CD1c-positive myeloid dendritic cell (primary cell): ENCODE data around the gene NDUFA13.

Experiments
- DNase-seq: peaks from one replicate; pipeline ENCODE4 v3.0.0-alpha.2; 2016; ENCODE audit errors: extremely low spot score

Gene NDUFA13

DNA sequence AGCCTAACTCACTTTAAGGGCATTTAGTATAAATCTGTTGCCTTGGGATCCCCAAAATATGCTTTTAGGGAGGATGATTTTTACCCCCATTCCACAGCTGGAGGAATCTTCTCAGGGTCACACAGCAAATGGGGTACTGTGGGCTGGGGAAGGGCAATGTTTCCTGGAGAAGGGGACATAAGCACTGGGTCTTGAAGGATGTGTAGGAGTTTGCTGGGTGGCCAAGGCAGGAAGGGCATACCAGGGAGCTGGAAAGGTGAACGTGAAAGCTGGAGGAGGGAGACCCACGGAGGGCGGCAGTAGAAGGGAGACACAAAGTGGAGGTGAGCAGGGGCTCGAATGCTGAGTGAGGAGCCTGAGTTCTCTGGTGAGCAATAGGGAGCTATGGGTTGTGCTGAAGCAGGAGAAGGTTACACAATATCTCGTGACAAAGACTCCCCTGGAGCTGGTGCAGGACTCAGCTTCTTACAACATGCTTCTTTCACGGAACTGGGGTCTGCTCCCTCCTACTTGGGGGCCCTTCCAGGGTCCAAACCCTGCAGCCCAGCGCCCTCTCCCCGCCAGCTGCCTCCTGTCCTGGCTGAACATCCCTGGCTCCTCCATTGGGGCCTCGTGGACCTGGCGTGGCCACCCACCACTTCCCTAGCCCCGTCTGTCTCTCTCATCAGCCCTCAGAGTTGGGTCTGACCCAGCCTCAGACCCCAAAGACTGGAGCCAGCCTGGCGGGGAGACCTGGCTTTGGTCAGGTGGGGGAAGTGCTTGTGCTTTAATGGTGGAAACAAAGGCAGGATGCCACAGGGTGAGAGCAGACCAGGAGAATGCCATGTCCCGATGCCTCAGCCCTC lies 33.1 kb downstream of the NDUFA13 start:
- no peak for DNase-seq

DNA sequence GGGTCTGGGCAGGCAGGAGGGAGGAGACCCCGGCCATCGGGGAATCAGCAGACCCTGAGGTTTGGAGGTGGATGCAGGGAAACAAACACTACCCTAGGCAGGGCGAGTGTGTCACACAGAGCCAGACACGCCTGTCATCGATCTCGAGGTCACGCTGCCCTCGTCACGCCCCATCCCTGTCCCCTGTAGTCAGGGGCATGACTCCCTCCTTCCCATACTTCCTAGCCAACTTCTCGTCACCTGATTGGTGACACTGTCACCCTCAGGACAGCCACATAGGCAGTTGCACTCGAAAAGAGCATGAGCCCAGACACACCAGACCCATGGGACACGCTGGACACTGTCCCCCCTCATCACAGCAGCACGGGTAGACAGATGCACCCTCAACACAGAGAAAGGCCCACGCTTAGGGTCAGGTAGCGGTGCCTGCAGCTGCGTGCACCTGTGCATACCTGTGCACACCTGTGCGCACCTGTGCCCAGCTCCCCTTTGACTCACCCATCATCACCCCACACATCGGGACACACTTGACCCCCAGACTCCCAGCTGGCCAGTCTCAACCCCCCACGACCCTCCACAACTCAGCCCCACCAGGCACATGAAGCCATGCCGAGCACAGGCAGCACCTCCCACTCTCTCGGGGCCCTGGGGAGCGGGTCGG lies 33.9 kb downstream of the NDUFA13 start:
- no peak for DNase-seq

DNA sequence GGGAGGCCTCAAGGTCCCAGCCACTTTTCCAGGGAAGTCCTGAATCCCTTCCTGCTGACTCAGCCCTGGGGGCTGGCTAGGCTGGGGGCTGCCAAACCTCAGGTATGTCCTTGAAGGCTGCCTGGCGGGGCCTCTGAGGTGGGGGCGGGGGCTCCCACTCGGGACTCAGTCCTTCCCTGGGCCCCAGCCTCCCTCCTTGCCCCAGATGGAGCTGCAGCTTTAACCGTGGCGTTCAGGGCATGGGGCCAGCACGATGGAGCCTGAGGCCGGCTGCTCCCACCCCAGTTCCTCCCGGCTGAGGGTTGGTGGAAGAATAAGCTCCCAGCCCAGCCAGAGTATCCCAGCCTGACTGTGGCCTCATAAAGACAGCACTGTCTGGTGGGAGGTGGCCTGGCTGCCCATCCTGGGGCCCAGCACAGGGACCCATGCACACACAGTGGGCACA lies 34.5 kb downstream of the NDUFA13 start:
- DNase-seq = no peak

DNA sequence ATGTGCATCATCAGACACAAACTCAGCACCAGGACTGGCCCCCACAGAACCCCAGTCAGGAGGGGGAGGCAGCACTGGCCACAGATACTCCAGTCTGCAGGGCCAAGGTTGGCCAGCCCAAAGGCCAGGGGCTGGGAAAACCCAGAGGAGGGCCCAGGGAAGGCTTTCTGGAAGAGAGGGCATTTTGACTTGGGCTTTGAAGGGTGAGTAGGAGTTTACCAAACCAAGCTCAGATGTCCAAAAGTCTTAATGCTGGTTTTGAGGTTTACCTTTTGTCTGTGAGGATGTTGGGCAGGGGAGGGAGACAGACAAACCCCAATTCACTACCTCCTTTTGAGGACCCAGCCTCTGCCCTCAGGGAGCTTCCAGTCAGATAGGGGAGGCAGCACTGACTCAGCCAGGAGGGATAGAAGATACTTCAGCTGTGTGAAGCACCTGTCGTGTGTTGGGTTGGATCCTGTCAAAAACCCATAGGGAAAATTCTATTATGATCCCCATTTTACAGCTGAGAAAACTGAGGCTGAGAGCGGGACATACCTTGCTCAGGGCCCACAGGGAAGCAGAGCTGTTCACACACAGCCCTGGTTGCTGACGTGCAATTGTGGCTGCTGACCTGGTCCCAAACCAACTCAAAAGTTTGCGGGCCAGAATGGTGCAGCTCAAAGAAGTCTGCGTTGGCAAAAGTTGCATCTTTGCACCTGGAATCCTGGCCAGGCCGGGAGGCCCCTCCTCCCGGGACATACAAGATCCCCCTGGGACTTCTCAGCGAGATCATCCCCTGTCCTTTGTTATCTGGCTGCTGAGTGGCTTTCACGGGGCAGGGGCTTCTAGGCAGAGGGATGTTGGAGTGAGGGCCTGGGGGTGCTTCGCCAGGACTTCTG lies 35.2 kb downstream of the NDUFA13 start:
- no peak for DNase-seq

DNA sequence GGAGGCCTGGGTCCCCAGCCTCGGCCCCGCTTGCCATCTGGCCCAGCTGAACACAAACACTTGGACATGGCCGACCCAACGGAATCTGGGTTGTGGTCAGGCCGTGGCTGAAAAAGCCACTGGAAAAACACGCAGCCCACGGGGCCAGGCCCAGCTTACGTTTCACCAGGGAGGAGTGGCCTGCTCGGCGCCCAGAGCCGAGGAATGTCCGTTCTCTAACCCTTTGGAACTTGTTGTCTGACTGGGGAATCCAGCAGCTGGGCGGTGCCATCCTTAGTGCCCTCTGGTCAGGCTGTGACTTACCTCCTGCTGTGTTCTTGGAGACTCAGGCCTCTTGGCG lies 35.8 kb downstream of the NDUFA13 start:
- DNase-seq = no peak

DNA sequence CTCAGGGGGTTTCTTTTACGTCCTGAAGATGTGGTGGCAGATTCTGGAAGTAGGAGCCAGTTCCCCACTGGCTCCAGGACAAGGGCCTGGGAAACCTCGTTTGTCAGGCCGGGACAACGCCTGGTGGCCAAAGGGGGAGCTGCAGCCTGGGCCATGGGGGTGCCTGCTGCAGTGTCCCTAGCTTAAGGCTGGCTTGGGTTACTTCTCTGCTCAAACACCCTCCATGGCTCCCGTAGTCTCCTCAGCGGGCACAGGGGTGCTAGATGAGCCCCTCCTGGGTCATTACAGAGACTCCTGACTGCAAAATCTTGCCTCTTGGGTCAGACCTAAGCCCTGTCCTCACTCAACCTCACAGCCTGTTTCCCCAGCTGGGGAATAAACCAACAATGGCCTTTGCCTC lies 36.8 kb downstream of the NDUFA13 start:
- peak; percentile 44 for DNase-seq

DNA sequence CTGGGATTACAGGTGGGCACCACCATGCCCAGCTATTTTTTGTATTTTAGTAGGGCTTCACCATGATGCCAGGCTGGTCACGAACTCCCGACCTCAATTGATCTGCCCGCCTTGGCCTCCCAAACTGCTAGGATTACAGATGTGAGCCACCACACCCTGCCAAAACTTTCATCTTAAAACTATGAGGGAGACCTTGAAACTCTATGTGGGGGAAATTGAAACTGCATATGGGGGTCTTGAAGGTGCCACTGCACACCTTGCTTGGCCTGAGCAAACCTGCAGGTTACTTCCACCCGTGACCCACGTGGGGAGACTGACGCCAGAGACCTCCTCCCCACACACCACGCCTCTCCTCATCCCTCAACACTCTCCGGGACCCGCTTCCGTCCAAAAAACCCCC lies 37.6 kb downstream of the NDUFA13 start:
- DNase-seq = no peak

DNA sequence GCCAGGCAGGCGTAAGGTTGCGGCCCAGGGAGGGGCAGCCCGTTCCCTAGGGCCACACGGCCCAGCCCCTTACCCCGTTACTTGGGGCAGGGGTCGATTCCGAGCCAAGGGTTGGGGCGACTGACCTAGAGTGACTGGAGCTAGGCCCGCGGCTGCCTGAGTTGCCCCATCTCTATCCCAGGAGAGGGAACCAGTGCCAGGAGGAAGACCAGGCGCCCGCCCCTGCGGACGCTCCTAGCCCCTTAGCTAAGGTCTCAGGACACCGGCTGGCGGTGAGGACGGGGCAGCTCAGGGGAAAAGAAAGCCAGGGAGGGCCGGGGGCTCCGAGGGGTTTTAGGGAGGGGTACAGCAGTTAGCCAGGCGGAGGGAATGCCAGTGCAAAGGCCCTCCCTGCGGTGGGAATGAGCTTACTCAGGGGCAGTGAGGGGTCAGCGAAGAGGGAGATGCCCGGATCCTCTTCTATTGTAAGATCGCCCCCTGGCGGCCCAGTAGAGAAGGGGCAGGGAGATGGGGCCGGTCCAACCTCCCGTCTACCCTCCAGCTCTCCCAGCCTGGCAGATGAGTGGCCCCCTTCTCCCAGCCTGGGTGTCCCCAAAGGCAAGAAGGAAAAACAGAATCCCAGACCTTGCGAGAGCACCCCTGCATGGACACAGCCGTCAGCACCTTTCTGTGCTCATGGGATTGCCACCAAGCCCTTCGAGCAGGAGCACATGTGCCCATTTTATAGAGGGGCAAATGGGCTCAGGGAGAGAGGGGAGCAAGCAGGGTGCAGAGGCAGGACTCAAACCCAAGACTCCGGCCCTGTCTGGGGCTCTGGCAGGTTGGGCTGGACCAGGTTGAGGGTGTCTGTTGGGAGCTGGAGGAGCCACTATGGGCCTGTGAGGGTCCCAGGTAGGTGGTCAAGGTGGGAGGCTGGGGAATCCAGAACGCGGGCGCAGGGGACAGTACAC lies 38.3 kb downstream of the NDUFA13 start:
- peak; percentile 69 for DNase-seq

DNA sequence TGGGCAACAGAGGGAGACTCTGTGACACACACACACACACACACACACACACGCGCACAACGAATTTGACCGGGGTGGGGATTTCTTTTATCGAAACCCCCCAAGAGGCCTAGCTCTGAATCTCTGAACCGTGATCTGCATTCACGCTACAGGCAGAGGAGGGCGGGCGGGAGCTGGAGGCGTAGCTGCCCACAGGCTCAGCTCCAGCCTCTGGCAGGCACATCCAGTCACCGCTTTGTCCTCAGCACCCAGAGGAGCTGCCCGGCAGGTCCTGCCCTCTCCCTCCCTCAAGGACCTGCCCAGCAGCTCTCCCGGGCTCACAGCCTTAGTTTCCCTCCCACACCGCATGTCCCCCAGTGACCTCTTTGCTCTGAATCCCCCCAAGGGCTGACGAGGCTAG lies 42.0 kb downstream of the NDUFA13 start:
- no peak for DNase-seq

DNA sequence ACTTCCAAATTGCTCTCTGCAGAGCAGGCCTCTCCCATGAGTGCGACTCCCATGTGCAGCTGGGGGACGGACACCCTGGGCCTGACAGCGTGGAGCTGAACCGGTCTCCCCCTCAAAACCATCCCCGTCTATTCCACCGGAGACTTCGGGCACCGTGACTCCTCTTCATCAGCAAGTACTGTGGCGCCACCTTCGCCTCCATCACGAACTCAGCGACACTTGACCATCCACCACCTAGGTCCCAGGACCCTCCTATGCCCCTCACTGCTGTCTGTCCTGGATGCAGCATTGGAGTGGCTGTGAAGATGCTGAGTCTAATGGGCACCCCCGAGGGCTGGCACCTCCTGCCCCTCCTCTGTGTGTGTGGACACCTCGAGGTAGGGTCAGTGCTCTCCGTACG lies 42.6 kb downstream of the NDUFA13 start:
- no peak for DNase-seq

DNA sequence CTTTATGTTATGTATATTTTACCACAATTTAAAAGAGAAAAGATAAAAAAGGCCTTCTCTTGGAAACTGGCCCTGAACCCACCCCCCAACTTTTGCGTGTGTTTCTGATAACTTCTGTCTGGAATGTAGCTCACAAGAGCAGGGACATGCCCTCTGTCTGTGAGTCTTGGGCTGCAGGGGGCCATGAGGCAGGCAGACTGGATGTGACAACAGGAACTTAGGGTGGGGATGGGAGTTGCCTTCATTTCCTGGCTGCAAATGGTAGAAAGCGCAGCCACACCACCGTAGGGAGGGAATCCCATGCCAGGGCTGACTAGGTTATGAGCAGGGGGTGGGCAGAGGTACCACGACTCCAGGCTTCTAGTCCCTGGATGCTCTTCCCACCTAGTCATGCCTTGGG lies 43.9 kb downstream of the NDUFA13 start:
- no peak for DNase-seq

DNA sequence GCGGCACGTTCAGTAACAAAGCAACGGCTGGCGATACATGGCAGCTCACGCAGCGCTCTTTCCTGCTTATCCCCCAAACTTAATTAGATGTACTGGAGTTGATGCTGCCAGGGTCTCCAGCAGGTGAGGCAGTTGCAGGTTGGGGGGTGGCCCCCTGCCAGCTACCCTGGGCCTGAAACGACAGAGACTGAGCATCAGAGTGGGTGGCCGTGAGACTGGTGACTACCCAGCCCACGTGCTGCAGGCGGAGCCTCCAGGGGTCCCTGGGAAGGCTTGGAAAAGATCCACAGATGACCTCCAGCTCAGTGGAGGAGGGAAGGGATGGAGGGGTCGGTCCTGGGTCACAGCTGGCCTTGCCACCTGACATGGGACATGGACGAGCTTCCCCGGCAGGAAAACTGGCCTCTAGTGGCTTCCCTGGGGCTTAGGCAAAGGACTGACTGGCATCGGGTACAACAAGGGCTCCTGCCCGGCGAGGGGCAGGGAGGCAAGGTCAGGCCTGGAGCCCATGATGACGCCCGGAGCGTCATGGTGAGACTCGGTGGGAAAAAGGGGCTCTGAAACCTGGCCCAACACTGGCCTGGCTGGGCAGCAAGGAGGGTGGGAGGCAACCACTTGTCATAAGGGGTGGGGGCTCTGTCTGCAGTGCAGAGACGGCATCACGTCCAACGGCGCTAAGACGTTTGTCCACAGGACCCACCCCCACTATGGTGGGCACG lies 46.1 kb downstream of the NDUFA13 start:
- no peak for DNase-seq

DNA sequence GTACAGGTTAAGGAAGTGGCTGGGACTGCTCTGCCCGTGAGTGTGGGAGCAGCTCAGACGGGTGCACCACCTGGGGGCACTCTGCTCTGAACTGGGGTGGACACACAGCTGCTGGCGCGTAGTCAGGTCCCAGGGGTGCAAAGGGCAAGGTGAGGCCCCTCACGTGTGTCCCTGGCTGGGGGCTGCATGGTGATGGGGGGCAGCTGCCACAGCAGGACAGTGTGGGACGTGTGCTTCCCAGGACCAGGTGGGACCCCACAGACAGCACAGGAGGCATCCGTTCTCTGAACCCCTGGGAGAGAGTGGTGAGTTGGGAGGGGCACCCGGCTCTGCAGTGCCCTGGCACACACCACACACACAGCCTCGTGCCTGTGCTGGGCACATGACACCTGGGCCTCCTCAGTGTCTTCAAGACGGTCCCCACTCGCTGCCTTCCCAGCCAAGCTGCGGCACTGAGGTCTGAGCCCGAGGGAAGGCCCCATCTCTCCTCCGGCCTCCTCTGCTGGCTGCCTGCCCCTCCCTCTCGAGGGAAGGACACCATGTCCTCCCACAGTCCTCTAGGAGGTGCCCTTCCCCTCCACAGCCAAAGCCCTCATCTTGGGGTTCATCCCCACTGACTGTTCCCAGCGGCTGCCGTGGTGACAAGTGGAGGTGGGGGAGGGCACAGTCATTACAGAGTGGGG lies 46.8 kb downstream of the NDUFA13 start:
- DNase-seq = no peak

DNA sequence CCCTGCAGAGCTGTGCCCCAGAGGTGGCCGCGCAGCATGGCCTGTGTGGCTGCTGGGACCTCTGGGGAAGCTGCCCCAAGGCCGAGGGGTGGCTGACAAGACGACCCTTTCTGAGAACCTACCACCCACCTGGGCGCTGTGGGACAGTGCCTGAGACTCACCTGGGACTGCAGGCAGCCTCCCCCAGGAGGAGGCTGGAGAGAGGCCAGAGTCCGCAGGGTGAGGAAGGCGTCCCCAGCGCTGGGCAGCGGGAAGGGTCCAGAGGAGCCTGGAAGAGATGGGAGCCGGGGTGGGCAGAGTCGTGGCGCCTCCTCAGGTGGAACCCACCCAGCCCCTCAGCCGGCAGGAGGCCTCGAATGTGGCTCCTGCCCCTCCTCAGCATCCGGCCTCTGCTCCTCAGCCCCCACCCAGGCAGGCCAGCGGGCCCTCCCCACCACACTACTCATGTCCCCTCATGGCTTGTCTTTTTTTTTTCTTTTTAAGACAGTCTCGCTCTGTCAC lies 47.4 kb downstream of the NDUFA13 start:
- no peak for DNase-seq

DNA sequence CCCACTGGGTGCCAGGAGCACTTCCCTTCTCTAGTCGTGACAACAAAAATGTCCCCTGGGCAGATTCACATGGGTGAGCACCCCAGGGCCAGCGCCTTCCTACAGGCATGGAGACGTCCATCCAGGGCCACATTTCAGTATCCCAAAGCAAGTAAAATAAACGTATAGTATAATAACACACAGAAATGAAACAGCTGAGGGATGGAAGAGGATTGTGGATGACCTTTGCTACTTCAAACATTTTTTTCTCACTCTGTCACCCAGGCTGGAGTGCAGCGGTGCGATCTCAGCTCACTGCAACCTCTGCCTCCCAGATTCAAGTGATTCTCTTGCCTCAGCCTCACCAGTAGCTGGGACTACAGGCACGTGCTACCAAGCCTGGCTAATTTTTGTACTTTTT lies 50.3 kb downstream of the NDUFA13 start:
- DNase-seq = no peak

DNA sequence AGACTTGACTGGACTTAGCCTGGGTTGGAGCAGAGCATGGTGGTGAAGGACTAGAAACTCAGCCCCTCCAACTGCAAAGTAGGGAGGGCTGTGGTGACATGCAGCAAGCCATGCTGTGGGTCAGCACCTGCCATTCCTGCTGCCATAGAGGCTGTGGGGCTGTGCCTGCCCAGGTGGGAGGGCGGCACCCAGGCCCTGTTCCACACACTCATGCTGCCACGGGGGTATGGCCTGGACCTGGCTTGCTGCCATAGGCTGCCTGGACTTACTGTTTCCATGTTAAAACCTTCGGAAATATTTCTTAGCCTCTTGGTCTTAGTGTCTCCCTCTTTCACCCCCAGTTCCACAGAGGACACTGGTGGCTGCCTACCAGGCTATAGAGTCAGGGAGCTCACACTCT lies 51.4 kb downstream of the NDUFA13 start:
- DNase-seq = no peak

DNA sequence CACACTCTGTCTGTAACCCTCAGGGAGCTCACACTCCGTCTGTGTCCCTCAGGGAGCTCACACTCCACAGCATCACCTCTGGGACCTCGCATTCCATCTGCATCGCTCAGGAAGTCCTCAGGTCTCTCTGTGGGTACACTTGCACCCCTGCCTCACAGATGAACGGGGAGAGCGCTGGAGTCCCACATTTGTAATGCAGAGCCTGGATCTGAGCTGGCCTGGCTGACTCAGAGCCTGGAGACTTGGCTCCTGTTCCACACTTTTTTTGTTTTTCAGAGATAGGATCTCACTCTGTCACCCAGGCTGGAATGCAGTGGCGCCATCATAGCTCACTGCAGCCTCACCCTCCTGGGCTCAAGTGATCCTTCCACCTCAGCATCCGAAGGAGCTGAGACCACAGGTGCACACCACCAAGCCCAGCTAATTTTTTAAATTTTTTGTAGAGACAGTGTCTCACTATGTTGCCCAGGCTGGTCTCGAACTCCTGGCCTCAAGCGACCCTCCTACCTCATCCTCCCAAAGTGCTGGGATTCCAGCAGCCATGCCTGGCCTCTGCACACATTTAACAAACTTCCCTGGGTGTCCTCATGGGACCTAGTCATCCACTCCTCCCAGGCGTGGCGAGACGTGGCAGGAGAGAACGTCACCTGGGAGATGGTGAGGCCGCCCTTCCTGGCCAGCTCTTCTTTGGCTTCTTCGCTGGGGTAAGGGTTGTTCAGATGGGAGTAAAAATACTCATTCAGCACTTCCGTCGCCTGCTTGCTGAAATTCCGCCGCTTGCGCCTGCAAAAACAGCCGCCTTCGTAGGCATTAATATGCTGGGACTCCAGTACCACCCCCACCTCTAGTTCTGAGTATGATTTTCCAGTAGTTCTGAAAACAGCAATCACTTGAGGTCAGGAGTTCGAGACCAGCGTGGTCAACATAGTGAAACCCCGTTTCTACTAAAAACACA lies 53.1 kb downstream of the NDUFA13 start:
- no peak for DNase-seq

DNA sequence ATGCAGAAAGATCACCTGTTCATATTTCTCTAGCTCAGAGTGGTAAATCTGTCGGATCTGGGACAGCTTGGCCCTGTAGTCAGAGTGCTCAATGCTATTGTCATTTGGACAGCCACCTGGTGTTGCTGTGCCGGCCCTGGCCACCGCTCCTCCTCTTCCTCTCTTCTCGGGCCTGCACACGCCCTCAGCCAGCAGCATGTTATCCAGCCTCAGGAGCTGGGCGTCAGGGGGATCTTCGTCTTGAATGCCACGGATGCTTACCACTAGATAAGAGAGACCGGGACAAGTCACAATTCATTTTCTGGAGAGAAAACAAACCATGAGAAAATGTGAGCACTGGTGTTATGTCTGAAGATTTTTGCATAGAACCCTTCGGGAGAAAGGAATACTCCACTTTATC lies 54.5 kb downstream of the NDUFA13 start:
- DNase-seq = no peak
